HUES64 (cell line): ENCODE data around the gene IL6.

ENCODE experiments used
- H3K27ac ChIP-seq: 2 replicates; pipeline ENCODE4 v1.7.0; 2013; ENCODE audit warnings: low read depth, low read length, inconsistent platforms
- H3K27me3 ChIP-seq: 2 replicates; pipeline ENCODE4 v1.6.1; 2013; ENCODE audit warnings: mild to moderate bottlenecking, low read length; ENCODE audit not compliant: insufficient read depth
- H3K36me3 ChIP-seq: 2 replicates; pipeline ENCODE4 v1.6.1; 2013; ENCODE audit warnings: mild to moderate bottlenecking, low read length; ENCODE audit not compliant: insufficient read depth
- H3K4me1 ChIP-seq: 2 replicates; pipeline ENCODE4 v1.6.1; 2013; ENCODE audit warnings: mild to moderate bottlenecking, low read length, moderate library complexity; ENCODE audit not compliant: insufficient read depth
- H3K4me3 ChIP-seq: 2 replicates; pipeline ENCODE4 v1.5.1; 2013; ENCODE audit warnings: mild to moderate bottlenecking, low read length, moderate library complexity
- H3K9ac ChIP-seq: 2 replicates; pipeline ENCODE4 v1.6.1; 2013; ENCODE audit warnings: mild to moderate bottlenecking, low read depth, low read length
- H3K9me3 ChIP-seq: 2 replicates; pipeline ENCODE4 v1.6.1; 2013; ENCODE audit warnings: low read depth, low read length; ENCODE audit not compliant: insufficient read depth
- WGBS: fragments of 150-250, 120-280 bp; methylation state at CpG from one replicate; pipeline ENCODE4 v1.1.7; 2013; ENCODE audit warnings: missing lambda C conversion rate; 5-methylcytosine and 5-hydroxymethylcytosine counted together

IL6 gene

GRCh38 chr7:22729180-22729825, 2.3 kb downstream of the IL6 start:
- WGBS, result 91% methylated on average over 3 of the region's 3 CpGs
- Histone ChIP-seq H3K27me3 (peaks cover 10% of the 10 kb centered on the region; the same call in 1 of the 2 replicates), H3K9ac (no peak overlapping the region), H3K4me3 (no peak overlapping the region), H3K9me3 (no peaks in the 10 kb centered on the region), H3K36me3 (no peaks in the 10 kb centered on the region), H3K27ac (no peak overlapping the region), H3K4me1 (peaks cover 27% of the 10 kb centered on the region)

- H3K9ac ChIP-seq, result no peak overlapping the region
- H3K4me3 ChIP-seq, result no peak overlapping the region
- 95% methylated on average over 2 of the region's 2 CpGs for WGBS
- H3K4me1 ChIP-seq, result peaks cover 27% of the 10 kb centered on the region
- H3K36me3 ChIP-seq, result no peaks in the 10 kb centered on the region
- peaks cover 10% of the 10 kb centered on the region; the same call in 1 of the 2 replicates for H3K27me3 ChIP-seq
- no peak overlapping the region for H3K27ac ChIP-seq
- no peaks in the 10 kb centered on the region for H3K9me3 ChIP-seq
These were observed 3.2 kb downstream of the IL6 start for GRCh38 chr7:22730066-22730710.

- no peak overlapping the region for H3K9ac ChIP-seq
- H3K27me3 ChIP-seq, result peaks cover 10% of the 10 kb centered on the region; the same call in 1 of the 2 replicates
- H3K27ac ChIP-seq, result no peak overlapping the region
- peaks cover 20% of the 10 kb centered on the region for H3K4me1 ChIP-seq
- no peaks in the 10 kb centered on the region for H3K36me3 ChIP-seq
- H3K4me3 ChIP-seq, result no peak overlapping the region
- 96% methylated on average over 5 of the region's 5 CpGs for WGBS
- H3K9me3 ChIP-seq, result no peaks in the 10 kb centered on the region
These were observed 4.1 kb downstream of the IL6 start for GRCh38 chr7:22730921-22731654.

GRCh38 chr7:22731766-22732165, 4.8 kb downstream of the IL6 start:
- Histone ChIP-seq H3K9me3 (no peaks in the 10 kb centered on the region), H3K27me3 (peaks cover 10% of the 10 kb centered on the region; the same call in 1 of the 2 replicates), H3K9ac (no peak overlapping the region), H3K36me3 (no peaks in the 10 kb centered on the region), H3K27ac (no peak overlapping the region), H3K4me3 (no peak overlapping the region), H3K4me1 (peaks cover 16% of the 10 kb centered on the region)
- no CpG with 5 or more reads among the region's 2 CpGs for WGBS

- WGBS, result 94% methylated on average over 4 of the region's 4 CpGs
- peaks cover 4% of the 10 kb centered on the region; the same call in 1 of the 2 replicates for H3K27me3 ChIP-seq
- peaks cover 7% of the 10 kb centered on the region for H3K4me1 ChIP-seq
- no peaks in the 10 kb centered on the region for H3K36me3 ChIP-seq
- H3K9me3 ChIP-seq, result no peaks in the 10 kb centered on the region
- H3K27ac ChIP-seq, result no peak overlapping the region
- H3K9ac ChIP-seq, result no peak overlapping the region
- no peak overlapping the region for H3K4me3 ChIP-seq
These were observed 5.6 kb downstream of the IL6 start for GRCh38 chr7:22732556-22733126.

- no peak overlapping the region for H3K4me3 ChIP-seq
- H3K36me3 ChIP-seq, result no peaks in the 10 kb centered on the region
- no peak overlapping the region for H3K9ac ChIP-seq
- no peaks in the 10 kb centered on the region for H3K4me1 ChIP-seq
- no peak overlapping the region for H3K27ac ChIP-seq
- WGBS, result 87% methylated on average over 5 of the region's 6 CpGs
- H3K27me3 ChIP-seq, result no peaks in the 10 kb centered on the region
- no peaks in the 10 kb centered on the region for H3K9me3 ChIP-seq
These were observed 6.8 kb downstream of the IL6 start for GRCh38 chr7:22733761-22734160.

GRCh38 chr7:22743014-22743413, 16.0 kb downstream of the IL6 start:
- H3K9me3 ChIP-seq, result no peaks in the 10 kb centered on the region
- H3K36me3 ChIP-seq, result no peaks in the 10 kb centered on the region
- H3K9ac ChIP-seq, result no peak overlapping the region
- WGBS, result 97% methylated on average over 3 of the region's 4 CpGs
- no peaks in the 10 kb centered on the region for H3K27me3 ChIP-seq
- H3K27ac ChIP-seq, result no peak overlapping the region
- H3K4me3 ChIP-seq, result no peak overlapping the region
- H3K4me1 ChIP-seq, result no peaks in the 10 kb centered on the region

GRCh38 chr7:22751341-22751740, 24.3 kb downstream of the IL6 start:
- no peaks in the 10 kb centered on the region for H3K36me3 ChIP-seq
- WGBS, result 2% methylated on average over 1 of the region's 1 CpG
- H3K4me3 ChIP-seq, result no peak overlapping the region

GRCh38 chr7:22757338-22757994, 30.5 kb downstream of the IL6 start:
- 74% methylated on average over 1 of the region's 1 CpG for WGBS
- Histone ChIP-seq H3K9ac (no peak overlapping the region), H3K4me3 (no peak overlapping the region), H3K36me3 (no peaks in the 10 kb centered on the region), H3K9me3 (peaks cover 5% of the 10 kb centered on the region; the same call in 1 of the 2 replicates), H3K27ac (no peak overlapping the region), H3K4me1 (no peaks in the 10 kb centered on the region), H3K27me3 (no peaks in the 10 kb centered on the region)

More at GRCh38 chr7:22751341-22751740, 24.3 kb downstream of the IL6 start:
- Histone ChIP-seq H3K27me3 (no peaks in the 10 kb centered on the region), H3K9ac (no peak overlapping the region), H3K9me3 (no peaks in the 10 kb centered on the region; the same call in none of the 2 replicates), H3K4me1 (no peaks in the 10 kb centered on the region), H3K27ac (no peak overlapping the region)

GRCh38 chr7:22758576-22758975, 31.6 kb downstream of the IL6 start:
- H3K4me1 ChIP-seq, result no peaks in the 10 kb centered on the region
- WGBS, result 100% methylated on average over 2 of the region's 2 CpGs
- no peaks in the 10 kb centered on the region for H3K27me3 ChIP-seq
- peaks cover 5% of the 10 kb centered on the region; the same call in 1 of the 2 replicates for H3K9me3 ChIP-seq
- no peak overlapping the region for H3K9ac ChIP-seq
- no peak overlapping the region for H3K4me3 ChIP-seq
- no peak overlapping the region for H3K27ac ChIP-seq
- no peaks in the 10 kb centered on the region for H3K36me3 ChIP-seq
